ENCODE results near the gene R3HDML.
"Not testable (repeated sequence)": the region's sequence is repeated elsewhere in the genome, so short reads cannot be mapped to it uniquely, and the experiment has no call there.

The R3HDML gene

GRCh38 chr20:44331201-44331600 is 5.6 kb upstream of the R3HDML start:
- DNase-seq = no peak

DNA sequence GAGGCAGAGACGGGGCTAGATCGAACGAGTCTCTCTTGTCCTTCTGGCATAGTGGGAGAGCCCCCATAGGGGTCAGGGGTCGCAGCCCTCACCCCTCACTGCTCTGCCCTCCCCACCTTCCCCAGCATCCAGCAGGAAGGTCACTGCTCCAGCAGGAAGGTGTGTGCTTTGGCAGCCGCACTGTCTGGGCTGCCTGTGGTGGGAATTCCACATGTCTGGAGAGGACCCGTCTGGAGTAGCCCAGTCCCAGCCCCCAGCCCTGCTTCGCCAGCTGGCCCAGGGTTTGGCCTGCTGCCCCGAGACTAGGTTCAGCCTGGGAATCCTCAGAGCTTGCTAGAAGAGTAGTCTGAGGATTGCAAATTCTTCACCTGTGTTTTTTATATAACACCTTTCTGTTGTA is 2.5 kb upstream of the R3HDML start:
- DNase-seq = no peak

GRCh38 chr20:44334709-44335108 is 2.1 kb upstream of the R3HDML start:
- DNase-seq = no peak

DNA sequence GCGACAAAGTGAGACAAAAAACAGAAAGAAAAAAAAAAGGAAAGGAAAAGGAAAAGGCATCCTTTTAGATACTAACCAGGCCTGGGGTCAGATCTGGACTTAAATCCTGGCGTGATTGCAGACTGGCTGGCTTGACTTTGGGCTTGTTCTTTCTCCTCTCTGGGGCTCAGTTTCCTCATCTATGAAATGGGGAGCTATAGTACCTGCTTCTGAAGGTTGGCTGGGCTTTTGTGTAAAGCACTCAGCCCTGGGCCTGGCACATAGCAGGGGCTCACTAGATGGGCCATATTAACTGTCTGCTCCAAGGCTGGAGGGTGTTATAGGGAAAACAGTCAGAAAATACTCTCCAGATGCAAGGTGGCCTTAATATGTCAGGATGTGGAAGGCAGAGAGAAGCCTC is 1.2 kb upstream of the R3HDML start:
- DNase-seq = no peak

GRCh38 chr20:44336086-44336485 is 757 bp upstream of the R3HDML start:
- DNase-seq = no peak

DNA sequence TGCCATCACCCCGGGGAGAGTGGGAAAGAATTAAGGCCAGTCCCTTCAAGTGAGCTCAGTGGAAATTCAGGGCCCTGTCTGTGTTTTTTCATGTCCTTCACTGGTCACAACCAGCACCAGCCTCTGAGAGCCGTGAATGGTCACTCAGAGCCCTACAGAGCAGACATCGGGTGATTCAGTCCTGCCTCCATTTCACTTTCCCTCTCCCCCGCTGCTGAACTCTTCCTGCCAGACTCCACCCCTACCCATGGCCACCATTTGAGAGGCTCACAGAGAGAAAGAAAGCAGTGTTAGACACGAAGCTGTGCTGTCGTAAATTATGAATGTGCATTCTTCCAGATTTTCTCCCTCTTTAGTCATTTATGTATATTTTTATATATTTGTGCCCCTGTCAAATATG is 5.4 kb downstream of the R3HDML start:
- no peak for DNase-seq

DNA sequence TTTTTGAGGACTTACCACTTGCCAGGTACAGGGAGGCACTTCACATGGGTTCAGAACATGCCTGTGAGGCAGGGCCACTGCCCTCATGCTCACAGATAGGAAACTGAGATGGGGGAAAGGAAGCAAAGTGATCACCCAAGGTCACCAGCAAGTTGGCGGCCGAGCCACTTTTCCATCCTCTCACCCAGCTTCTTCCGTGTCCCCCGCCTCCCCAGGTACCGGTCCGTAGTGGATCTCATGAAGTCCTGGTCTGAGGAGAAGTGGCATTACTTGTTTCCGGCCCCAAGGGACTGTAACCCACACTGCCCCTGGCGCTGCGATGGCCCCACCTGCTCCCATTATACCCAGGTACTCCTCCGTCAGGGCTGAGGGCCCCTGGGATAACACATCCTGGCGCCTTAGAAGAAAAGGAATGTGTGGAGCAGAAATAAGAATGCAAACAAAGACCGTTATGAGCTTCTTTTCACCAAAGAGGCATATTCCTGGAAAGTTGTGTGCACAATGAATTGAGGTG is 6.4 kb downstream of the R3HDML start:
- DNase-seq = no peak

DNA sequence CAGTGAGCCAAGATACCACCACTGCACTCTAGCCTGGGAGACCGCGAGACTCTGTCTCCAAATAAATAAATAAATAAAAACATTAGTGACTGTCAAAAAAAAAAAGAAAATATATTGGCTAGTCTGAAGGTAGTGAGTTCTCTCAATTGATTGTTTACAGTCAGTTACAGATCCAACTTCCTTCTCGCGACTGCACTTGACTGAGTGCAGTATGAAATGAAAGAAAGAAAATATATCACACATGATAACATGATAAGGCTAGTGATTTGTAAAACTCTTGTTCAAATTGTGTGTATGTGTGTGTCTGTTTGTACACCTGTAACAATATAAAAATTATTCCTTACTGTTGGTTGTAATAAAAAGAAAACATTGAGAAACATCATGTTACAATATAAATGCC is 7.9 kb downstream of the R3HDML start:
- no peak for DNase-seq

- DNase-seq = no peak
Measured at GRCh38 chr20:44345147-44345546, 8.3 kb downstream of the R3HDML start.

DNA sequence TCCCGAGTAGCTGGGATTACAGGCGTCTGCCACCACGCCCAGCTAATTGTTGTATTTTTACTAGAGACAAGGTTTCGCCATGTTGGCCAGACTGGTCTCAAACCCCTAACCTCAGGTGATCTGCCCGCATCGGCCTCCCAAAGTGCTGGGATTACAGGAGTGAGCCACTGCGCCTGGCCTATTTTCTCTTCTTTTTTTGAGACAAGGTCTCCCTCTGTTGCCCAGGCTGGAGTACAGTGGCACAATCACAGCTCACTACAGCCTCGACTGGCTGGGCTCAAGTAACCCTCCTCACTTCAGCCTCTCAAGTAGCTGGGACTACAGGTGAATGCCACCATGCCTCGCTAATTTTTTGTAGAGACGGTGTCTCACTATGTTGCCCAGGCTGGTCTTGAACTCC is 9.1 kb downstream of the R3HDML start:
- DNase-seq = not testable (repeated sequence)

- no peak for DNase-seq
Measured at GRCh38 chr20:44348168-44348659, 11.4 kb downstream of the R3HDML start.

DNA sequence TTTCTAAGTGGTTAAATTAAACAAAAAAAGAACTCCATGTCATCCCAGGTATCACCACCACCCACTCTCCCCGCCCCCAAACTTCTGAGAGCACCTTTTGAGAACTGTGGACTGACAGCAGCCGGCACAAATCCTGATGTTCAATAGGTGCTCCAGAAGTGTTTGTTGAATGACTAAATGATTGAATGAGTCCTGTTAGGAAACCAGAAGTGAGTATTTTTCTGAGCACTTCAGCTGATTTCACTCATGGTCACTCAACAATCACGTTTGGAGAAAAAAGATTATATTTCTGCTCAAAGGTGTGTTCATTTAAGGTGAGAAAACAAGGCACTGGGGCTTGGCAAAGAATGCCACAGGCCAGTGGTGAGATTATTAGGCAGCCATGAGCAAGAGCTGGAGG is 12.5 kb downstream of the R3HDML start:
- DNase-seq = no peak

GRCh38 chr20:44350567-44350966 is 13.7 kb downstream of the R3HDML start:
- DNase-seq = no peak

GRCh38 chr20:44354979-44355497 is 18.2 kb downstream of the R3HDML start:
- no peak for DNase-seq

DNA sequence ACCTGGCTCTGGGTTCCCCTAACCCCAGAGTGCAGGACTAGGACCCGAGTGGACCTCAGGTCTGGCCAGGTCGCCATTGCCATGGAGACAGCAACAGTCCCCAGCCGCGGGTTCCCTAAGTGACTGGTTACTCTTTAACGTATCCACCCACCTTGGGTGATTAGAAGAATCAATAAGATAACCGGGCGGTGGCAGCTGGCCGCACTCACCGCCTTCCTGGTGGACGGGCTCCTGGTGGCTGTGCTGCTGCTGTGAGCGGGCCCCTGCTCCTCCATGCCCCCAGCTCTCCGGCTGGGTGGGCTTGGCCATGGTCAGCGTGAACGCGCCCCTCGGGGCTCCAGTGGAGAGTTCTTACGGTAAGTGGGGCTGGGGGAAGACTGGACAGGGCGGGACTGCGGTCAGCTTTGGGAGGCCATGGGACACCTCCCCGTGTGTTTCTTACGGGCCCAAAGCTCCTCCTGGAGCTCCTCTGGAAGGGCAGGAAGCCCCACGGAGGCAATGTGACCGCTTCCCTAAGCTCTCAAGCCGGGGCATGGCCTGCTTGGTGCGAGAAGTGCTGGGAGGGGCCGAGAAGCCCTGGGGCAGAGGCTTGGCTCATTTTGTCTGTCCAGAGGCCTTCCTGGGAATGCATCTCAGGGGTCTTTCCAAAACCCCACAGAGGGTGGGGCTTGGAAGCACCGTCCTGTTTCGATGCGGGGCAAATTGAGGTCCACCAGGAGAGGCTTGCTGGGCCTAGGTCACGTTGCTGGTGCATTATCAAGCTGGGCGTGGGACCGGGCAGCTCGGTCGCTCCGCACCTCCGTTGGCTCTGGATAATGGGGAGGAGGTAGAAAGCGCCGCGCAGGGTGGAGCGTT is 18.9 kb downstream of the R3HDML start, which contains the start of gene HNF4A:
Gene HNF4A (plus strand): TSS at position 202 of the 855 bp plus-strand sequence. CDS start 106 bp downstream, at position 308.
- no peak for DNase-seq

GRCh38 chr20:44356353-44356723 is 19.5 kb downstream of the R3HDML start:
- no peak for DNase-seq

DNA sequence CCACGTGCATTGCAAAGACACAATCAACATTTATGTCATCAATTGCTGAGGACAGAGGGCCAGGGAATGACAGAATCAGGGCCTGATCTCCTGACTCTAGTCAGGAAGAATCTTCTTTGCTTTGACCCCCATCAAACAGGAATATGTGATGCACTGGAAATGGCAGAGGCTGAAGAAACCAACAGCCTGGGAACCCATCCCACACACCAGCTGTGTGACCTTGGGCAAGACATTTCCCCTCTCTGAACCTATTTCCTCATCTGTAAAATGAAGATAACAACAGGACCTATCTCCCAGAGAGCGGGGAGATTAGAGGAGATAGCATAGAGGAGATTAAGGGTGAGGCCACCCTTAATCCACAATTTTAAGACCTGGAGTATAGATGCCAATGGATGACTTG is 20.2 kb downstream of the R3HDML start:
- DNase-seq = no peak

DNA sequence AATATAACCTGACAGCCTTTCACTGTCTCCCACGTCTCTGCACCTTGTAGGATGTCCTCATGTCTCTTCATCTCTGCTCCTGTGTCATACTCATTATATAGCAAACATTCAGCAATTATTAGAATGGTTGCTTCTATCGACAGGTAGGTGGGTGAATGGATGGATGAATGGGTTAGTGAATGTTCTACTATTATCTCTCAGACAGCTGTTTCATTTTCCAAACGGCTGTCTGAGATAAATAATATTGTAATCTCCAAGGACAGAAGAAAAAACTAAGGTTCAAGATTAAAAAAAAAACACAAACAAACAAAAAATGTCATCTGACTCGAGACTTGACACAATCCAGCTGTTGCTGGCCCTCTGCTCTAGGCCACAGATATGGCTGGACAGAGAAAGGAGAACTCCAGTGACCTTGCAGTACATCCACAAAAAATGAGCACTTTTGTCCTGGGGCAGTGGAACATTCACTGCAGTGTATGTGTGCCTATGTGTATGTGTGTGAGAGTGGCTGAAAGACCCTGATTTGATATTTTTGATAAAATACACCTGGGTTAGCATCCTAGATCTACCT is 20.8 kb downstream of the R3HDML start:
- no peak for DNase-seq

GRCh38 chr20:44358776-44359175 is 21.9 kb downstream of the R3HDML start:
- DNase-seq = no peak

DNA sequence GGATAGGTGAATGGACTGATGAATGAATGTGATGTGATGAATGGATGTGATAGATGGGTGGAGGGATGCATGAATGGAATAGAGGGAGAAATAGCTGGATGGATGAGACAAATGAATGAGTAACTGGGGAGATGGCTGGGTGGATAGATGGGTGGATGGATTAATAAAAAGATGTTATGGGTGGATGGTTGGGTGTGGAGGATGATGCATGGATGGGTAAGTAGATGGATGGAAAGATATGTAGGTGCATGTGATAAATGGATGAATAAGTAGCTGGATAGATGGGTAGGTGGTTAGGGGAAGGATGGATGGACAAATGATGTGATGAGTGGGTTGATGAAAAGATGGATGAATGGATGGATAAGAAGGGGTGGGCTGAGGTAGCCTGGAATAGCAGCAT is 23.4 kb downstream of the R3HDML start:
- DNase-seq = no peak

DNA sequence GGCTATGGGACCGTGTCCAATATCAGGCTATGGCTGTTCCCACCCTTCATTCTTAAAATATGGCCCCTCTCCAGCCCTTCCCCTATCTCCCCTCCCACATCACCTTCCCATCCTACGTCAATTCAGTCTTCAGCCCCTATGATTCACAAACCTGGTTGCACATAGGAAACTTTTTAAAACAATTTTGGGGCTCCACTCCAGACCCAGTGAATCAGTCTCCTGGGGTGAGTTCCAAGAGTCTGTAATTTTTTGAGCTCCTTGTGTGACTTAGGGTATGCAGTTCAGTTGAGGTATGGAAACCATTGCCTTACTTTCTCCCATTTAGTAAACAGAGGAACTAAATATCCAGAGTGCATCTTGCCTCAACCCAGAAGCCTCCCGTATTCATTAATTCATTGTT is 24.2 kb downstream of the R3HDML start:
- DNase-seq = no peak

DNA sequence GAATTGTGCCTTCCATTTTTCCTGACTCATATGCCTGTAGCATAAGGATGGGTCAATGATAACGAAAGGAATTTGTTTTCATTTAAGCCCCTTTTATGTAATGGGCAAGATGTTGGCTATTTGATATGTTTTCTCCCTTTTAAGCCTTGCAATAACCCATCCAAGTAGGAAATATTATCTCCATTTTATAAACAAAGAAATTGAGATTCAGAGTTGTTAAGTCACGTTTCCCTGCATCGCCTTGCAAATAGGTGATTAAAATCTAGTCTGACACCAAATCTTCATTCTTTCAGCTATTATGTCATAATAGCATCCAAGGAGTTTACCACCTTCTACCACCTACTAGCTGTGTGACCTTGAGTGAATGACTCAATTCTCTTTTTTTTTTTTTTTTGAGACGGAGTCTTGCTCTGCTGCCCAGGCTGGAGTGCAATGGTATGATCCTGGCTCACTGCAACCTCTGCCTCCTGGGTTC is 25.7 kb downstream of the R3HDML start:
- no peak for DNase-seq

DNA sequence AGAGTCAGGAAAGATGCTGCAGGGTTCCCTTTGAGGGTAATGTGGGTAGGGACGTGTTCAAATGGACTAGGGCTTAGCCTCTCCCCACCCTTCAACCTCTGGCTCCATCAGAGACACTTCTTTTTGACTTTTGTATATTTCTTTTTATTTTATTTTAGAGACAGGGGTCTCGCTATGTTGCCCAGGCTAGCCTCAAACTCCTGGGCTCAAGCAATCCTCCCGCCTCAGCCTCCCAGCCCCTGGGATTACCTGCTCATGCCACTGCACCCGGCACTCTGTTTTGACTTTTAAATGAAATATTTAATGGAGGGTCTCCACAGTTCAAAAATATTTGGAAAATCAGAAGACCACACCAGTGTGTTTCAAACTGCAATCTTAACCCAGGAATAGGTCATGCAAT is 27.2 kb downstream of the R3HDML start:
- DNase-seq = no peak

DNA sequence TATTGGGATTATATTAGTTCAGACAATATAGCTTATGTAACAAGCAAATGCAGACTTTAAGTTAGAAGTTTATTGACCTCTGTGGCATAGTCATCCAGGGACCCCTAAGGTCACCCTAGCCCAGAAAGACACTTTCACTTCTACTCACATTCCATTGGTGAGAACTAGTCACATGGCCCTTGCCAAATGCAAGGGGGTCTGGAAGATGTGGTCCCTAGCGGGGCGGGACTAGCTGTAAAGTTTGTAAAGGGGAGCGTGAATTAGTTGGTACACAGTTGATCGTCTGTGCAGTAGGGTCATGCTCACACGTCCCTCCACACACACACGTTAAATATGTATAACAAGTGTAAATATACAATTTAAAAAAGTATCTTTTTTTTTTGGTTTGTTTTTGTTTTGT is 27.9 kb downstream of the R3HDML start:
- no peak for DNase-seq

Measured in activated CD8-positive, alpha-beta memory T cell treated with anti-CD3 and anti-CD28 coated beads for 24 hours (primary cell).